Neuronal stem cell (in vitro differentiated cells): ENCODE measurements around the gene MALRD1.

ENCODE experiments used
- DNase-seq: peaks from one replicate; pipeline ENCODE4 v3.0.0-alpha.2; 2013; ENCODE audit warnings: low spot score
- H2AFZ ChIP-seq: one replicate; pipeline ENCODE4 v1.6.1; 2013; ENCODE audit warnings: mild to moderate bottlenecking, low read length, inconsistent platforms
- H2AK5ac ChIP-seq: 2 replicates; pipeline ENCODE4 v1.6.1; 2013; ENCODE audit warnings: low read depth, mild to moderate bottlenecking, inconsistent platforms, low read length, moderate library complexity, mixed read lengths
- H2BK120ac ChIP-seq: 2 replicates; pipeline ENCODE4 v1.6.1; 2013; ENCODE audit warnings: low read depth, mild to moderate bottlenecking, inconsistent platforms, low read length, moderate library complexity, mixed read lengths
- H2BK12ac ChIP-seq: one replicate; pipeline ENCODE4 v1.6.1; 2013; ENCODE audit warnings: low read length, inconsistent platforms
- H2BK15ac ChIP-seq: 2 replicates; pipeline ENCODE4 v1.6.1; 2013; ENCODE audit warnings: mild to moderate bottlenecking, low read length, inconsistent platforms, mixed read lengths
- H2BK5ac ChIP-seq: one replicate; pipeline ENCODE4 v1.6.1; 2013; ENCODE audit warnings: inconsistent platforms, mild to moderate bottlenecking, low read length, moderate library complexity
- H3K14ac ChIP-seq: one replicate; pipeline ENCODE4 v1.6.1; 2013; ENCODE audit warnings: low read length, inconsistent platforms
- H3K18ac ChIP-seq: 2 replicates; pipeline ENCODE4 v1.6.1; 2013; ENCODE audit warnings: low read length, inconsistent platforms
- H3K23ac ChIP-seq: 2 replicates; pipeline ENCODE4 v1.6.1; 2013; ENCODE audit warnings: low read depth, mild to moderate bottlenecking, mixed read lengths, low read length, inconsistent platforms; ENCODE audit not compliant: poor library complexity
- H3K27ac ChIP-seq: replicated peaks from 3 replicates; pipeline ENCODE4 v1.5.1; 2013; ENCODE audit warnings: low read length, inconsistent platforms
- H3K27me3 ChIP-seq, 3 experiments: 2 replicates each; pipeline ENCODE4 v1.6.1; 2013; ENCODE audit warnings: low read length in 3 of 3, mild to moderate bottlenecking in 2 of 3, inconsistent platforms in 1 of 3, low read depth in 1 of 3, mixed read lengths in 1 of 3, moderate library complexity in 1 of 3; ENCODE audit not compliant: control insufficient read depth in 3 of 3, insufficient read depth in 3 of 3
- H3K36me3 ChIP-seq, 2 donors: replicated peaks in 1 of 2; 2 replicates each; pipeline ENCODE4 v1.6.1; 2013; ENCODE audit warnings: low read length in 2 of 2; ENCODE audit not compliant: control insufficient read depth in 2 of 2, insufficient read depth in 2 of 2
- H3K4ac ChIP-seq: 2 replicates; pipeline ENCODE4 v1.6.1; 2013; ENCODE audit warnings: inconsistent platforms, mild to moderate bottlenecking, low read length, moderate library complexity
- H3K4me1 ChIP-seq, 2 donors: 1 replicate in 1 of 2; 2 replicates in 1 of 2; pipeline ENCODE4 v1.6.1; 2013; ENCODE audit warnings: low read length in 2 of 2, low read depth in 1 of 2; ENCODE audit not compliant: control insufficient read depth in 2 of 2, insufficient read depth in 1 of 2
- H3K4me2 ChIP-seq: one replicate; pipeline ENCODE4 v1.6.1; 2013; ENCODE audit warnings: mild to moderate bottlenecking, low read length, inconsistent platforms; ENCODE audit not compliant: insufficient read depth, poor library complexity, severe bottlenecking
- H3K4me3 ChIP-seq, 2 donors: 2 replicates each; pipeline ENCODE4 v1.5.1; 2013; ENCODE audit warnings: low read length in 2 of 2, mild to moderate bottlenecking in 2 of 2, inconsistent platforms in 1 of 2, moderate library complexity in 1 of 2
- H3K79me1 ChIP-seq: one replicate; pipeline ENCODE4 v1.6.1; 2013; ENCODE audit warnings: low read depth, mild to moderate bottlenecking, inconsistent platforms, low read length, moderate library complexity
- H3K9ac ChIP-seq: one replicate; pipeline ENCODE4 v1.6.1; 2013; ENCODE audit warnings: mild to moderate bottlenecking, low read depth, low read length, inconsistent platforms; ENCODE audit not compliant: poor library complexity
- H3K9me3 ChIP-seq, 2 donors: replicated peaks in 1 of 2; 2 replicates each; pipeline versions ENCODE3 to v1.6.1; 2013; ENCODE audit warnings: low read length in 2 of 2, mild to moderate bottlenecking in 2 of 2, inconsistent platforms in 1 of 2, low read depth in 1 of 2, mixed read lengths in 1 of 2, moderate library complexity in 1 of 2; ENCODE audit not compliant: control insufficient read depth in 2 of 2, insufficient read depth in 1 of 2
- H4K8ac ChIP-seq: one replicate; pipeline ENCODE4 v1.6.1; 2013; ENCODE audit warnings: low read depth, mild to moderate bottlenecking, inconsistent platforms, low read length, moderate library complexity
- H4K91ac ChIP-seq: one replicate; pipeline ENCODE4 v1.6.1; 2013; ENCODE audit warnings: low read length, low read depth, mild to moderate bottlenecking, inconsistent platforms; ENCODE audit not compliant: poor library complexity
- WGBS, 2 donors: extraction: QIAGEN DNeasy Blood & Tissue Kit; methylation state at CpG; one replicate each; pipeline ENCODE4 v1.1.7; 2013; ENCODE audit warnings: missing lambda C conversion rate in 2 of 2, mixed read lengths in 1 of 2; ENCODE audit not compliant: insufficient read length in 2 of 2, insufficient replicate concordance in 1 of 2; ENCODE audit errors: extremely low coverage in 2 of 2; 5-methylcytosine and 5-hydroxymethylcytosine counted together

Gene MALRD1

GRCh38 chr10:19549503-19549902 is 500.9 kb downstream of the MALRD1 start:
- H2BK5ac ChIP-seq: no peak overlapping the region
- no peak overlapping the region for H3K4me3 ChIP-seq
- H2BK15ac ChIP-seq: no peak overlapping the region
- no peak overlapping the region for H3K4me2 ChIP-seq
- H3K36me3 ChIP-seq: no peaks in the 10 kb centered on the region
- no peak overlapping the region for H3K27ac ChIP-seq
- no peak overlapping the region for H4K91ac ChIP-seq
- H2BK12ac ChIP-seq: no peak overlapping the region
- no peaks in the 10 kb centered on the region for H3K4me1 ChIP-seq
- no peak for DNase-seq
- H3K27me3 ChIP-seq: no peaks in the 10 kb centered on the region
- no peak overlapping the region for H2AFZ ChIP-seq
- H3K14ac ChIP-seq: no peak overlapping the region
- no peak overlapping the region for H2BK120ac ChIP-seq
- WGBS, 2 donors: no CpG with 5 or more reads among the region's 2 CpGs
- H3K9me3 ChIP-seq: no peaks in the 10 kb centered on the region
- no peak overlapping the region for H3K18ac ChIP-seq
- no peak overlapping the region for H2AK5ac ChIP-seq
- no peak overlapping the region for H4K8ac ChIP-seq
- no peak overlapping the region for H3K4ac ChIP-seq
- no peaks in the 10 kb centered on the region for H3K79me1 ChIP-seq
- no peak overlapping the region for H3K23ac ChIP-seq
- H3K9ac ChIP-seq: no peak overlapping the region

- H3K27me3 ChIP-seq: no peaks in the 10 kb centered on the region
- H3K4me1 ChIP-seq: no peaks in the 10 kb centered on the region
- no peak overlapping the region for H4K91ac ChIP-seq
- H3K9ac ChIP-seq: no peak overlapping the region
- DNase-seq: no peak
- no peak overlapping the region for H3K4me2 ChIP-seq
- H3K36me3 ChIP-seq: no peaks in the 10 kb centered on the region
- H2BK12ac ChIP-seq: no peak overlapping the region
- no peak overlapping the region for H3K14ac ChIP-seq
- no peak overlapping the region for H3K23ac ChIP-seq
- no CpG with 5 or more reads among the region's 2 CpGs for WGBS, 2 donors
- H3K4ac ChIP-seq: no peak overlapping the region
- no peak overlapping the region for H2AK5ac ChIP-seq
- no peak overlapping the region for H3K18ac ChIP-seq
- no peak overlapping the region for H2BK120ac ChIP-seq
- H4K8ac ChIP-seq: no peak overlapping the region
- H2BK15ac ChIP-seq: no peak overlapping the region
- H3K4me3 ChIP-seq: no peak overlapping the region
- H2BK5ac ChIP-seq: no peak overlapping the region
- no peak overlapping the region for H2AFZ ChIP-seq
- H3K9me3 ChIP-seq: no peaks in the 10 kb centered on the region
- no peaks in the 10 kb centered on the region for H3K79me1 ChIP-seq
- H3K27ac ChIP-seq: no peak overlapping the region
These were observed 508.1 kb downstream of the MALRD1 start for GRCh38 chr10:19556666-19557065.

DNA sequence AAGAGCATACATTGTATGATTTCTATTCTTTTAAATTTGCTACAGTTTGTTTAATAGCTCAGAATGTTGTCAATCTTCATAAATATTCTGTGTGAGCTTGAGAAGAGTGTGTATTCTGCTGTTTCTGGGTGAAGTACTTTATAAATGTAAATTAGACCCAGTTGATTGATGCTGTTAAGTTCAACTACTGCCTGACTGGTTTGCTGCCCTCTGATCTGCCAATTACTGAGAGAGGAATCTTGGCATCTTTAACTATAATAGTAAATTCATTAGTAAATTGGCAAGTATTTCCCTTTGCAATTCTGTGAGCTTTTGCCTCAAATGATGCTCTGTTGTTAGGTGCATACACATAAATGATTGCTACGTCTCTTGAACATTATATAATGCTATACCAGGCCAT is 512.6 kb downstream of the MALRD1 start:
- WGBS, 2 donors: no CpG with 5 or more reads among the region's 1 CpG
- Histone ChIP-seq H3K4ac (no peak overlapping the region), H3K18ac (no peak overlapping the region), H3K4me1 (no peaks in the 10 kb centered on the region), H3K14ac (no peak overlapping the region), H3K36me3 (no peaks in the 10 kb centered on the region), H4K8ac (no peak overlapping the region), H4K91ac (no peak overlapping the region), H3K27ac (no peak overlapping the region), H3K4me3 (no peak overlapping the region), H2BK15ac (no peak overlapping the region), H2AK5ac (no peak overlapping the region), H3K79me1 (no peaks in the 10 kb centered on the region), H2BK120ac (no peak overlapping the region), H2BK5ac (no peak overlapping the region), H3K4me2 (no peak overlapping the region), H2BK12ac (no peak overlapping the region), H3K9ac (no peak overlapping the region), H3K23ac (no peak overlapping the region), H3K27me3 (no peaks in the 10 kb centered on the region), H3K9me3 (no peaks in the 10 kb centered on the region), H2AFZ (no peak overlapping the region)
- DNase-seq: no peak

GRCh38 chr10:19563388-19564141 is 515.0 kb downstream of the MALRD1 start:
- Histone ChIP-seq H3K4me3 (no peak overlapping the region), H4K91ac (no peak overlapping the region), H2AK5ac (no peak overlapping the region), H3K79me1 (no peaks in the 10 kb centered on the region), H2BK15ac (no peak overlapping the region), H3K23ac (no peak overlapping the region), H3K4ac (no peak overlapping the region), H2BK120ac (no peak overlapping the region), H3K9me3 (no peaks in the 10 kb centered on the region), H3K9ac (no peak overlapping the region), H3K27ac (no peak overlapping the region), H2BK12ac (no peak overlapping the region), H2AFZ (no peak overlapping the region), H2BK5ac (no peak overlapping the region), H3K4me1 (no peaks in the 10 kb centered on the region), H3K27me3 (no peaks in the 10 kb centered on the region), H4K8ac (no peak overlapping the region), H3K18ac (no peak overlapping the region), H3K14ac (no peak overlapping the region), H3K36me3 (no peaks in the 10 kb centered on the region), H3K4me2 (no peak overlapping the region)
- no CpG with 5 or more reads among the region's 4 CpGs for WGBS, 2 donors
- DNase-seq: no peak
